PC-9 (cell line): ENCODE measurements around the gene MAS1L. TPM values are rescaled to one million over a fixed set of nuclear protein-coding genes. Genes with fewer than 3 reads are reported as not detected.

Experiments
- BruUV-seq: library from RNA; stranded (reverse); fragments of 400-500 nt; replicated peaks from 2 replicates; lab custom pipeline; 2021; lab: Mats Ljungman, UMichigan
- CTCF ChIA-PET: fragments of 300-600 bp; sonication (Branson Sonifier 250); formaldehyde crosslinking; loops from one replicate; lab custom pipeline; 2022; ENCODE audit warnings: antibody characterized with exemption; lab: Charles Lee
- POLR2A ChIA-PET: fragments of 300-600 bp; sonication (Branson Sonifier 250); formaldehyde crosslinking; loops from one replicate; lab custom pipeline; 2022; ENCODE audit warnings: antibody characterized with exemption; ENCODE audit not compliant: unreplicated experiment; lab: Charles Lee
- DNase-seq, 2 experiments: peaks; one replicate each; pipeline versions ENCODE4 v3.0.0 to v3.0.0-alpha.2; 2015 to 2022; ENCODE audit warnings: mixed read lengths in 1 of 2
- H2AFZ ChIP-seq: fragments of 200-600 bp; sonication (generic); 2 replicates; pipeline ENCODE4 v1.8.1; 2017; ENCODE audit warnings: antibody characterized with exemption
- H3F3A ChIP-seq: fragments of 200-600 bp; sonication (generic); 2 replicates; pipeline ENCODE4 v1.8.1; 2017; ENCODE audit warnings: antibody characterized with exemption, mild to moderate bottlenecking, low read depth; ENCODE audit not compliant: insufficient read depth
- H3K27ac ChIP-seq: fragments of 200-600 bp; sonication (generic); 2 replicates; pipeline ENCODE4 v1.6.1; 2016; ENCODE audit warnings: mixed run types
- H3K27me3 ChIP-seq: fragments of 200-600 bp; sonication (generic); 2 replicates; pipeline ENCODE4 v1.6.1; 2016; ENCODE audit warnings: low read depth, mixed run types; ENCODE audit not compliant: insufficient read depth
- H3K36me3 ChIP-seq: fragments of 200-600 bp; sonication (generic); 2 replicates; pipeline ENCODE4 v1.6.1; 2016; ENCODE audit warnings: low read depth, mixed run types
- H3K4me1 ChIP-seq: fragments of 200-600 bp; sonication (generic); replicated peaks from 2 replicates; pipeline ENCODE4 v1.6.1; 2016; ENCODE audit warnings: mixed run types; ENCODE audit not compliant: insufficient read depth
- H3K4me2 ChIP-seq: fragments of 200-600 bp; sonication (generic); 2 replicates; pipeline ENCODE4 v1.6.1; 2017; ENCODE audit warnings: mixed run types
- H3K4me3 ChIP-seq: fragments of 200-600 bp; sonication (generic); 2 replicates; pipeline ENCODE4 v1.6.1; 2016; ENCODE audit warnings: mixed run types
- H3K79me2 ChIP-seq: fragments of 200-600 bp; sonication (generic); 2 replicates; pipeline ENCODE4 v1.6.1; 2017; ENCODE audit warnings: low read depth, mixed run types
- H3K9me2 ChIP-seq: fragments of 200-600 bp; sonication (generic); 2 replicates; pipeline ENCODE4 v1.8.1; 2017; ENCODE audit warnings: mild to moderate bottlenecking; ENCODE audit not compliant: insufficient read depth
- H3K9me3 ChIP-seq: fragments of 200-600 bp; sonication (generic); 2 replicates; pipeline ENCODE4 v1.8.1; 2016; ENCODE audit warnings: low read depth; ENCODE audit not compliant: insufficient read depth
- H4K20me1 ChIP-seq: fragments of 200-600 bp; sonication (generic); 2 replicates; pipeline ENCODE4 v1.8.1; 2017; ENCODE audit not compliant: insufficient read depth
- EZH2 ChIP-seq: fragments of 200-600 bp; sonication (generic); IDR thresholded peaks from 2 replicates; pipeline ENCODE4 v1.8.0; 2017; ENCODE audit warnings: antibody characterized with exemption, low read depth
- intact Hi-C: fragments of 100-400 bp; cut with micrococcal nuclease; formaldehyde crosslinking; loops from one replicate; pipeline ENCODE4 v1.10.0; 2022; ENCODE audit not compliant: unreplicated experiment
- total RNA-seq: library from RNA; stranded (reverse); gene quantifications from 2 replicates; pipeline ENCODE4 v1.2.3, GENCODE V29; 2021
- TF ChIP-seq, protein P1 (sequence below): fragments of 200-600 bp; sonication (generic); conservative IDR thresholded peaks from 2 replicates; pipeline ENCODE4 v1.6.1; 2017; ENCODE audit warnings: mixed run types, antibody characterized with exemption, mild to moderate bottlenecking, moderate library complexity

Gene MAS1L
- total RNA-seq, 1 experiment from 2014 or later, result not detected

DNA sequence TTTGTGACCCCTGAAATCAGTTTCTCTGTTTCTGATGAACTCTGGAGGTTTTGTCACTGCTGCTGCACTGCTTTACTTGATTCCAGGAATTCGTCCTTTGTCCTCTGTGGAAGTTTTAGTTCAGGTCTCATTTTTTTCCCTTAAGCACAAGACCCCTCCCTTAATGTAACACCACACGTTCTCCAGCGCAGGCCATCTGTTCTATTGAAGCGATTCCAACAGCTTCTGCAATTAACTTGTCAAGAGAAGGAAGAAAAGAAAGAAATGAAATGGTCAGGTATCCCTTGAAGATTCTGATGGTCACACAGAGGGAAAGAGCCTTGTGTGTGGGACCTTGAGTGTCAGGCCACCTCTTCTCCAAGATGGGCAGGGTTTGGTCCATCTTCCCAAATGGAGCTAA, 7.8 kb upstream of the MAS1L start:
- no peak for TF ChIP-seq EZH2
- TF ChIP-seq, protein P1, sequence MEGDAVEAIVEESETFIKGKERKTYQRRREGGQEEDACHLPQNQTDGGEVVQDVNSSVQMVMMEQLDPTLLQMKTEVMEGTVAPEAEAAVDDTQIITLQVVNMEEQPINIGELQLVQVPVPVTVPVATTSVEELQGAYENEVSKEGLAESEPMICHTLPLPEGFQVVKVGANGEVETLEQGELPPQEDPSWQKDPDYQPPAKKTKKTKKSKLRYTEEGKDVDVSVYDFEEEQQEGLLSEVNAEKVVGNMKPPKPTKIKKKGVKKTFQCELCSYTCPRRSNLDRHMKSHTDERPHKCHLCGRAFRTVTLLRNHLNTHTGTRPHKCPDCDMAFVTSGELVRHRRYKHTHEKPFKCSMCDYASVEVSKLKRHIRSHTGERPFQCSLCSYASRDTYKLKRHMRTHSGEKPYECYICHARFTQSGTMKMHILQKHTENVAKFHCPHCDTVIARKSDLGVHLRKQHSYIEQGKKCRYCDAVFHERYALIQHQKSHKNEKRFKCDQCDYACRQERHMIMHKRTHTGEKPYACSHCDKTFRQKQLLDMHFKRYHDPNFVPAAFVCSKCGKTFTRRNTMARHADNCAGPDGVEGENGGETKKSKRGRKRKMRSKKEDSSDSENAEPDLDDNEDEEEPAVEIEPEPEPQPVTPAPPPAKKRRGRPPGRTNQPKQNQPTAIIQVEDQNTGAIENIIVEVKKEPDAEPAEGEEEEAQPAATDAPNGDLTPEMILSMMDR, result no peak
- intact Hi-C loops, result no loop called here
- Histone ChIP-seq H2AFZ (no peak overlapping the region), H3K4me2 (no peak overlapping the region), H4K20me1 (no peaks in the 10 kb centered on the region), H3F3A (no peaks in the 10 kb centered on the region), H3K4me1 (no peaks in the 10 kb centered on the region), H3K79me2 (no peaks in the 10 kb centered on the region), H3K27me3 (peaks cover under 1% of the 10 kb centered on the region; the same call in 1 of the 2 replicates), H3K9me2 (no peaks in the 10 kb centered on the region), H3K36me3 (no peaks in the 10 kb centered on the region), H3K4me3 (no peak overlapping the region), H3K27ac (no peak overlapping the region), H3K9me3 (no peaks in the 10 kb centered on the region)
- ChIA-PET CTCF (no interaction called here), POLR2A (no interaction called here)
- no peak for DNase-seq
- no TSS peak for BruUV-seq

- Histone ChIP-seq H4K20me1 (no peaks in the 10 kb centered on the region), H3K27ac (no peak overlapping the region), H3F3A (no peaks in the 10 kb centered on the region), H3K4me1 (no peaks in the 10 kb centered on the region), H3K79me2 (no peaks in the 10 kb centered on the region), H3K9me2 (no peaks in the 10 kb centered on the region), H2AFZ (no peak overlapping the region), H3K27me3 (no peaks in the 10 kb centered on the region), H3K9me3 (no peaks in the 10 kb centered on the region), H3K4me2 (no peak overlapping the region), H3K4me3 (no peak overlapping the region), H3K36me3 (no peaks in the 10 kb centered on the region)
- no peak for TF ChIP-seq EZH2
- TF ChIP-seq, protein P1, result no peak
- no peak for DNase-seq
- CTCF ChIA-PET, result no interaction called here
- intact Hi-C loops, result no loop called here
- no TSS peak for BruUV-seq
- POLR2A ChIA-PET, result no interaction called here
Observed at GRCh38 chr6:29494131-29494530, 6.4 kb upstream of the MAS1L start.

DNA sequence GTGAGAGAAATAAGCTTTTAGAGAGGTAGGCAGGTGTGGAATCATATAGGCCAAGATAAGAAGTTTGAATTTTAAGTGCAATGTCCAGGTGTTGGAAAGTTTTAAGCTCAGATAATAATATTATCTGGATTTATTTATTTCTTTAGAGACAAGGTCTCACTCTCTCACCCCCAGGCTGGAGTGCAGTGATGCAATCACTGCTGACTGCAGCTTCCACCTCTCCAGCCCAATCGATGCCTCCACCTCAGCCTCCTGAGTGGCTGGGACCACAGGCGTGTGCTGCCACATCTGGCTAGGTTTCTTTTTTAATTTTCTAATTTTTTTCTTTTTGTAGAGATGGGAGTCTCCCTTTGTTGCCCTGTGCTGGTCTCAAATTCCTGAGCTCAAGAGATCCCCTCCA, 5.5 kb upstream of the MAS1L start:
- Histone ChIP-seq H2AFZ (no peak overlapping the region), H3K79me2 (no peaks in the 10 kb centered on the region), H3K27me3 (no peaks in the 10 kb centered on the region), H3F3A (no peaks in the 10 kb centered on the region), H3K36me3 (no peaks in the 10 kb centered on the region), H3K27ac (no peak overlapping the region), H4K20me1 (no peaks in the 10 kb centered on the region), H3K4me2 (no peak overlapping the region), H3K4me3 (no peak overlapping the region), H3K9me3 (no peaks in the 10 kb centered on the region), H3K9me2 (no peaks in the 10 kb centered on the region), H3K4me1 (no peaks in the 10 kb centered on the region)
- ChIA-PET CTCF (no interaction called here), POLR2A (no interaction called here)
- no TSS peak for BruUV-seq
- no peak for DNase-seq
- no peak for TF ChIP-seq EZH2
- TF ChIP-seq, protein P1, result no peak
- intact Hi-C loops, result no loop called here
